ENCODE data around the gene SLC3A2. TPM values are rescaled to one million over a fixed set of nuclear protein-coding genes. Genes with fewer than 3 reads are reported as not detected.

The SLC3A2 gene
- total RNA-seq, 1 donor from 2014 or later, result 1,548 TPM

DNA sequence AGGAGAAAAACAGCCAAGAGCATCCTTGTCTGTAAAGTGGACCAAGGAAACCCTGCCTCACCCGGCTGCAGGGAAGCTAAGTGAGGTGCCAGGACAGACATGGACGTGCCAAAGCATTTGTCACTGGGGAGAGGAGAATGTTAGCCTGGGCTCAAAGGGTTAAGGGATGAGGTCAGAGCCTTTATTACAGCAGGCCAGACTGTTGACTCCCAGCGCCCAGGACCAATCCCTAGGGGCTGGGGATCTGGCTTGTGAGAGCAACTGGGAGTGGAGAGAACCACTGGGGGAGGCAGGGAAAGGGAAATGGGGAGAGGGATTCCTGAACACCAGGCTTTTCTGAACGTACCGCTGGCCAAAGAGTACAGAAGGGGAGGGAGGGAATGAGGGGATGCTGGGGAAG is 37.8 kb downstream of the SLC3A2 start:
- TF ChIP-seq, protein P1, sequence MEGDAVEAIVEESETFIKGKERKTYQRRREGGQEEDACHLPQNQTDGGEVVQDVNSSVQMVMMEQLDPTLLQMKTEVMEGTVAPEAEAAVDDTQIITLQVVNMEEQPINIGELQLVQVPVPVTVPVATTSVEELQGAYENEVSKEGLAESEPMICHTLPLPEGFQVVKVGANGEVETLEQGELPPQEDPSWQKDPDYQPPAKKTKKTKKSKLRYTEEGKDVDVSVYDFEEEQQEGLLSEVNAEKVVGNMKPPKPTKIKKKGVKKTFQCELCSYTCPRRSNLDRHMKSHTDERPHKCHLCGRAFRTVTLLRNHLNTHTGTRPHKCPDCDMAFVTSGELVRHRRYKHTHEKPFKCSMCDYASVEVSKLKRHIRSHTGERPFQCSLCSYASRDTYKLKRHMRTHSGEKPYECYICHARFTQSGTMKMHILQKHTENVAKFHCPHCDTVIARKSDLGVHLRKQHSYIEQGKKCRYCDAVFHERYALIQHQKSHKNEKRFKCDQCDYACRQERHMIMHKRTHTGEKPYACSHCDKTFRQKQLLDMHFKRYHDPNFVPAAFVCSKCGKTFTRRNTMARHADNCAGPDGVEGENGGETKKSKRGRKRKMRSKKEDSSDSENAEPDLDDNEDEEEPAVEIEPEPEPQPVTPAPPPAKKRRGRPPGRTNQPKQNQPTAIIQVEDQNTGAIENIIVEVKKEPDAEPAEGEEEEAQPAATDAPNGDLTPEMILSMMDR (IDR thresholded peaks at IDR 0.05; ENCODE audit: insufficient read depth, low read length, severe bottlenecking), result no peak
- DNase-seq (ENCODE audit: low read depth), result no peak
- H3K4me3 ChIP-seq (ENCODE audit: low read depth, low read length), result no peak overlapping the region
- no peak for FAIRE-seq
- peaks cover 23% of the 10 kb centered on the region for H3K27me3 ChIP-seq (ENCODE audit: control insufficient read depth, insufficient read depth, low read length)
- H3K36me3 ChIP-seq (ENCODE audit: control insufficient read depth, insufficient read depth, low read length), result no peaks in the 10 kb centered on the region

DNA sequence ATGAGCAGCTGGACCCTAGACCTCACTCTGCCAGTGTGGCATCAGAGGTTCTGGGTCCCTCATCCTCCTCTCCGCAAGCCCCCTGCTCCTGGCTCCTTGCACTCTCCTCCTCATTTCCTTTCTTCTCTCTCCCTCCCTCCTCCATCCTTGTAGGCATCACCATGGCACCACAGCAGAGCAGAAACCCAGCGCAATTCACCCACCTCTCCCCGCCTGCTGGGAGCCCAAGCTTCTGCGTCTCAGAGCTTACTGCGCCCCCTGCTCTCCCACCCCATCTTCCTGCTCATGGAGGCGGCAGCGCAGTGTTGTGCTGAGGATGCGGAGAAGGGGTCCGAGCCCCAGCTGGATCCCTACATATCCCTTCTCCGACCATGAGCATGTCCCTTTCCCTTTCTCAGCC is 38.8 kb downstream of the SLC3A2 start:
- H3K27me3 ChIP-seq (ENCODE audit: control insufficient read depth, insufficient read depth, low read length), result peaks cover 29% of the 10 kb centered on the region
- H3K36me3 ChIP-seq (ENCODE audit: control insufficient read depth, insufficient read depth, low read length), result no peaks in the 10 kb centered on the region
- no peak overlapping the region for H3K4me3 ChIP-seq (ENCODE audit: low read depth, low read length)
- FAIRE-seq (no peak), DNase-seq (ENCODE audit: low read depth) (no peak)
- TF ChIP-seq, protein P1 (IDR thresholded peaks at IDR 0.05; ENCODE audit: insufficient read depth, low read length, severe bottlenecking), result no peak

DNA sequence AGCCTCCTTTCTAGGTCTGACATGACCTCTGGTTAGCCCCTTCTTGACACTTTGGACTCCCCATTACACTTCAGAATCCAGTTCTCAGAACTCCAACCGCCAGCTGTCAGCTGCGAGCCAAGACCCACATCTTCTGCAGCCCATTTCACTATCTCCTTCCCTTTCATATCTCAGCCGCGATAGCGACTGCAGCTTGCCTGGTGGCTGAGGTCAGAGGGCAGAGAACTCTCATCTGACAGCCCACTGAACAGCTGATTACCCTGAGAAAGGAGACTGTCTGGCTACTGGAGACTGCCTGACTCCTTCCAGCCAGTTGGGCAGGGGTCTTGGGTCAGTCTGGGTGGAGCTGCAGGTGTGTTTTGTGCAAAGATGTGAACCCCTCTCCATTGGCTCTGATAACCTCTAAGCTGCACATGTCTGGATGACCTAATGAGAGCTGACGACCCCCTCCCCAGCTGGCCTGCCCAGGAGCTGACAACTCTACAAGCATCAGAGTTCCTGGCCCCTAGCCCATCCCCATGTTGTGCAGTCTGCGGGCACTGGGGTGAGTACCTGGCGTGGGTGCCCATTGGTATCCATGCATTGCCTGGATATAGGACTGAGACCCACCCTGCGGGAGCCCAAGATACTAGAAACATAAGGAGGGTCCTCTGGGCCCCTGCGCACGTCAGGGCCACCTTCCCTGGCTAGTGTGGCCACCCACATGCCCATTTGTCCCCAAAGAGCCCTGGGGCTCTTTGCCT is 39.4 kb downstream of the SLC3A2 start:
- FAIRE-seq (no peak), DNase-seq (ENCODE audit: low read depth) (no peak)
- peaks cover 30% of the 10 kb centered on the region for H3K27me3 ChIP-seq (ENCODE audit: control insufficient read depth, insufficient read depth, low read length)
- no peaks in the 10 kb centered on the region for H3K36me3 ChIP-seq (ENCODE audit: control insufficient read depth, insufficient read depth, low read length)
- TF ChIP-seq, protein P1 (IDR thresholded peaks at IDR 0.05; ENCODE audit: insufficient read depth, low read length, severe bottlenecking), result no peak
- H3K4me3 ChIP-seq (ENCODE audit: low read depth, low read length), result no peak overlapping the region

DNA sequence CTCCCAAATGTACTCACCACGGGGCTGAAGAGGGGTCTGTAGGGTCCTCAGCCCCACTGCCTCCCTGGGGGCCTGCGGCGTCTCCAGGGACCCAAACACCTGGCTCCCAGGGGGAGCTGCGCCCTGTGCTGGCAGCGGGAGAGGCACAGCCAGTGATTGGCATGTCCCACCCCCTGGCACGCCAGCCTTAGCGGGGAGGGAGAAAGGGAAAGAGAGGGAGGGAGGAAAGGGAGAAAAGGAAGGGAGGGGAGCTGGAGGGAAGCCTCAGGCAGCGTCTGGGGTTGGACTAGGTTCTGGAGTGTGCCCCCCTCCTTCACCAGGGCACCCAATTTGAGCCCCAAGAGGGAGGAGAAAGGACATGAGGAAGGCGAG is 40.5 kb downstream of the SLC3A2 start, which contains the start of gene CHRM1:
Gene CHRM1 (minus strand): TSS at position 163 of the 372 bp plus-strand sequence. CDS start 10,263 bp downstream, outside the sequence.
- no peak for FAIRE-seq
- Histone ChIP-seq H3K4me3 (ENCODE audit: low read depth, low read length) (no peak within 1 kb of the TSS), H3K36me3 (ENCODE audit: control insufficient read depth, insufficient read depth, low read length) (no peaks in the 10 kb centered on the region), H3K27me3 (ENCODE audit: control insufficient read depth, insufficient read depth, low read length) (peaks cover 41% of the 10 kb centered on the region)
- TF ChIP-seq, protein P1 (IDR thresholded peaks at IDR 0.05; ENCODE audit: insufficient read depth, low read length, severe bottlenecking), result no peak
- DNase-seq (ENCODE audit: low read depth), result no peak

DNA sequence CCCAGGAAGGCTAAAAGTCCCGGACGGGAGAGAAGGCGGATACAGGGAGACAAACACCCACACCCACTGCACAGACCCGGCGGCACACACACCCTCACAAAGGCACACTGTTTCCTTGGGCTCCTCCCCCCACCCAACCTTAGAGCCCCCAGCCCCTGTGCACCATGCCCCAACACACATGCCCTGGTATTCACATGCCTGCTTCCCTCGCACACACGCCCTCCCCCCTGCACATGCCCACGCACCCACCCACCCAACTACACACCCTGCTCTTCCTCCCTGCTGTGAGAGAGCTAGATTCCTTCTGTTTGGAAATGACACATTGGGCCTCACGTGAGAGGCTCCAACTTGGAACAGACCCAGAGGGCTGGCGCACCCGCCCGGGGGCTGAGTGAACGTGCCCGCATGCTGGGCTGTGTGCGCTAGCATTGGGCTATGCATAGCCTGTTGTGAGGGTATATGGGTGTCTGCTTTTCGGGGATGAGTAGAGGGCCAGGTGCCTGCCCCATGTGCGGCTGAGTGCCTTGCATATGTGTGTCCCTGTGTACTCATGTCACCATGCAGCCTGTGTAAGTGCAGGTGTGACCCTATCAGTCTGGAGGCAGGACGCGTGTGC is 41.0 kb downstream of the SLC3A2 start:
- Histone ChIP-seq H3K36me3 (ENCODE audit: control insufficient read depth, insufficient read depth, low read length) (no peaks in the 10 kb centered on the region), H3K4me3 (ENCODE audit: low read depth, low read length) (no peak overlapping the region), H3K27me3 (ENCODE audit: control insufficient read depth, insufficient read depth, low read length) (peaks cover 46% of the 10 kb centered on the region)
- no peak for FAIRE-seq
- TF ChIP-seq, protein P1 (IDR thresholded peaks at IDR 0.05; ENCODE audit: insufficient read depth, low read length, severe bottlenecking), result no peak
- DNase-seq (ENCODE audit: low read depth), result peak; percentile 13

Measured in bronchial epithelial cell (primary cell).